ENCODE data around the gene CACNA1B.
"Not testable (repeated sequence)": the region's sequence is repeated elsewhere in the genome, so short reads cannot be mapped to it uniquely, and the experiment has no call there.

The CACNA1B gene

DNA sequence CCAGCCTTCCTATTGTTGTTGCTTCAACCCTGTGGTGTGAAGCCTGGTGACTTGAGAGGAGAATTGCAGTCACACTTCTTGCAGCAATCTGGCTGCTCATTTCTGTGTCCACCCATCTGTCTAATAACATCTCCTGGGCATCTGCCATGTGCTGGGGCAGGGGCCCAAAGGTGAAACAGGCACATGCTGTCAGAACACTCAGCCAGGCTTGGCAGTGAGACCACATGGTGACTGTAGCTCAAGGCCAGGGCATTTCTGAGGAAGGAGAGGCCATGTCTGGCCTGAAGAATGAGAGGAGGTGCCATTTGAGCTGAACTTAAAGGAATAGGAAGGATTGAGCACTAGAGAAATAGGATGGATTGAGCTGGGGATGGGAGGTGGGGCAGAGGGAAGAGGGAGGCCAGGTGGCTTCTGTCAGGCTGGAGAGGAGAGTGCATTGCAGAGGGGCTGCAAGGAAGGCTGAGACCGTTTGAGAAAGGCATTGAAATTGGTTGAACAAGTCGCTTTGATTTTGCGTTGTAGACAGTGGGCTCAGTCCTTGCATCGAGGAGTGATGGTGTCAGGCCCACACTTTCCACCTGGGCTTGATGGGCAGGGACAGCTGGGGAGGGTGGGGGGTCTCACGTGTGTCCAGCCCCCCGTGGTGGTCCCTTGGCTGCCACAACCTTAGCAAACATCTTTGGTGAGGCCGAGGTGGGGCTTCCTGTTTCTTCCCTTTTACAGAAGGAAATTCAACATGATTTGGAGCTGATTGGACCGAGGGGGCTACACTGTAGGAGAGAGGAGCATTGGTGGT, 222.4 kb downstream of the CACNA1B start:
- no peak for DNase-seq (ENCODE audit: low read depth)

DNA sequence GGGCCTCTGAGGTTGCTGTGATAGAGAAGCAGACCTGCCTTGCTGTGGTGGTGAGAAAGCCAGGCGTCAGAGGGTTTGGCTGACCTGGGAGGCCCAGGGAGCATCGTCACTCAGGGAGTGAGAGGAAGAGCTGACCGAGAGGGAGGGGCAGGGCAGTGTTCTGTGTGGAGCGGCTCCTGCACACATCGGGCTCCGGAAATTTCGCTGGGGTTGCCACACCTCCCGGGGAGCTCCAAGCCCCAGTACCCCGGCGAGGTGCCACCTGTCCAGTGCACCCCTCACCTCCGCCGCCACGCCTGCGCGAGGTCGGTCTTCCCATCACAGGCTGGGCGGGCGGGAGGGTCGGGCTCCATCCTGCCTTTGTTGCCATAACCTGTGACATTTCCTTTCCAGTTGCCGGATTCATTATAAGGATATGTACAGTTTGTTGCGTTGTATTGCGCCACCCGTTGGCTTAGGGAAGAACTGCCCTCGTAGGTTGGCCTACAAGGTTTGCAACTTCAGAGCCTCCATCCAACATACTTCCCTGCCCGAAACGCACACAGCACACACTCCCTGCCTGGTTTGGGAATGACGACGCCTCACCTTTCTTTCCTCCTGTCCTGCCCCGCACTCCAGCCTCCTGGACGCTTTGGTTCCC, 223.2 kb downstream of the CACNA1B start:
- no peak for DNase-seq (ENCODE audit: low read depth)

DNA sequence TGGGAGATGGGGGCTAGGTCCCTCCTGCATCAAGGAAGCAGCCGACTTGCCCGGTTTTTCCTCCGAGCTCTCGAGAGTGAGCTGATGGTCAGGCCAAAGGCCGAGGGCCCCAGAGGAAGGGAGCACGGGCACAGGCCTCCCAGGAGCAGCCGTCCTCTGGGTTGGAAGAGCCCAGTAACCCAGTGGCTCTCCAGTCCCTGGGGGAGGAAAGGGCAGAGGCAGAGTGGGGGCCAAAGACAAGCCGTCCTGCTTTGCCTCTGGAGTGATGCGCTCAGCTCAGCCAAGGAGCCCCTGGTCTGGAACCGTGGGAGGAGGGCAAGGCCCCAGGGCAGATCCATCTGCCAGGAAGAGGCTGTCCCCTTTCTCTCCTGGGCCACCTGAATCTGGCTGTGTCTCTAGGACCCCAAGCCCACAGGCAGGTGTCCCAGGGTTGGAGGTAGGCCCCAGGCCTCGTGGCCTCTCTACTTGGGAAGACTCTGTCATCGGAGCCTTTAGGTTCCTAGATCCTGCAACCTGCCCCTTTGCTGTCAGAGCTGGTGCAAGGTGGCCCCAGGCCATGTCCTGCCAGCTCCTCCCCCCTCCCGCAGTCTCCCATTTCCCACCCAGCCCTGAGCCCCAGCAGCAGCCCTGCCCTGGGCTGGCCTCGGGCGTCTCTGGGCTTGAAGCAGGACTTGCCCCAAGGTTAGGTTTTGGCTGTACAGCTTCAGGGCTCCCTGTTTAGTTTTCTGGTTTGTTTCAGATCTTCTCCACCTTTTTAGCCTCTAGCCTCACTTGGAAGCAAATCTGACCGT, 224.1 kb downstream of the CACNA1B start:
- no peak for DNase-seq (ENCODE audit: low read depth)

DNA sequence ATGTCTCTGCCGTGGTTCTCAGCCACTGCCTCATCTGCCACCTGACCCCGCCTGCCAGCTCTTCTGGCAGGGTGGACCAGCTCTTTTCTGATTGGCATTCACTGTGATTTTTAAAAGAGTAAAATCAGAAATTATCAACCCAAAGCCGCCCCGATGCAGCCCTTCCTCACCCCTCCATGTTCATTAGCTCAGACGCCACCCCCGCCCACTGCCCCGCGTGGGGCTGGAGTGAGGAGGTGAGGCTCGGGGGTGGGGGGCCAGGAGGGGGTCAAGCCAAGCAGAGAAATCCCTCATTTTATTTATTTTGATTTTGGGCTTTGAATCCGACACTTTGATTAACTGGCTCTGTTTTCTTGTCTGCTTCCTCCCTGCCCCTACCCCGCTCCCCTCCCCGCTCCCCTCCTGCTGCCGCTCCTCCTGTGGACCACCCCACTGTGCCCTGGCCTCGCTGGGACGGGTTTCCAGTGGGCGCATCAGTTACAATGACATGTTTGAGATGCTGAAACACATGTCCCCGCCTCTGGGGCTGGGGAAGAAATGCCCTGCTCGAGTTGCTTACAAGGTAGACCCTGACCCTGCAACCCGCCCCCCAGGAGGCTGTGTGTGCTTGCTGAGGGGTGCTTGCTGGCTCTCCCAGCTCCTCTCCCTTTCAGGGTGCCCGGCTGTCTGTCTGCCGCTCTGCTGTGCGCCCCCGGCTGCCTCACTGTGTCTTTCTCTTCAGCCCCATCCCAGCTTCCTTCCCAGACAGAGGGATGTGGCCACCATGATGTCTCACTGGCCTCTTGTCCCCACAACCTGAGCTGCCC, 224.9 kb downstream of the CACNA1B start:
- no peak for DNase-seq (ENCODE audit: low read depth)

DNA sequence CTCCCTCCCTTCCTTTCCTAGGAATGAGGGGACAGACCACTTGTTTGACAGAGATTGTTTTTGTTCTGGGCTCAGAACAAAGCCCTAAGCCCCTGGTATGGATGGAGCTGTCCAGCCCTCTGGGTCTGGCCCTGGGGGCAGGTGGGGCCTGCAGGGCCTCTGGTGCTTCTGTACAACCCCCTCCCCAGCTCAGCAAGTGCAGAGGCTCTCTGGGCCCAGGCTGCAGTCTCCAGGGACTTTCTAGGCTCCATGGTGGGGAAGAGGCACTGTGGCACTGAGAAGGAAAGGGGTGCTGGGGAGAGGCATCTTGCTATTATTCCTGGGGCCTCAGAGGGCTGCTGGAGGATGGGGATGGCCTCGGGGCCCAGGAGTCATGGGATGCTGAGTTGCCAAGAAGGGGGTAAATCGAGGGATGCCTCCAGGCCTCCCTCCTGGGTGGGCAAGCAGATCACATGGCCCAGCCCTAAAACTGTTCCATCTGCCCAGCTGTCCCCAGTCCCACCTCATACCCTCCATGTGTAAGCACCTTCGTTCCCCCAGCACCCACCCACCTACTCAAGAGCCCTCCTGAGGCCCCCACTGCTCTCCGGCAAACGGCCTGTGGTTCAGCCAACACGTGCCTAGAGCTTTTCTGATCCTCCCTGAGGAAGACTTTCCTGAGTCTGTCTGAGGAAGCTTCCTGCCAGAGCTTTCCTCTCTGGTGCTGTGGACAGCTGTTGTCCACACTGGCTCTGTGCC, 225.7 kb downstream of the CACNA1B start:
- DNase-seq (ENCODE audit: low read depth): no peak

DNA sequence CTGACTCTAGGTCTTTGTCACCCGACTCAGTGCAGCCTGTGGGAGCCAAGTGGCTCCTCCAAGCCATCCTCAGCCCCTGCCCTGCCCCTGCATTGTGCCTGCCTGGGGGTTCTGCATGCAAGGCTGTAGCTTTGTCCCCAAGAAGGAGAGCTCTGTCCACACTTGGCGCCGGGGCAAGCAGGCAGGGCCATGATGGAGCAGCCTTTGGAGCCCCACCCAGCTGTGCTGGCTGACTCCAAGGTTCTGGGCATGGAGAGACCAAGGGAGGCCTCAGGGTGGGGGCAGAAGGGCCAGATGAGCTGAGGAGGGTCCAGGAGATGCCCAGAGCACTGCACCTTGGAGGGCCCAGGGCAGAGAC, 226.2 kb downstream of the CACNA1B start:
- DNase-seq (ENCODE audit: low read depth): no peak

DNA sequence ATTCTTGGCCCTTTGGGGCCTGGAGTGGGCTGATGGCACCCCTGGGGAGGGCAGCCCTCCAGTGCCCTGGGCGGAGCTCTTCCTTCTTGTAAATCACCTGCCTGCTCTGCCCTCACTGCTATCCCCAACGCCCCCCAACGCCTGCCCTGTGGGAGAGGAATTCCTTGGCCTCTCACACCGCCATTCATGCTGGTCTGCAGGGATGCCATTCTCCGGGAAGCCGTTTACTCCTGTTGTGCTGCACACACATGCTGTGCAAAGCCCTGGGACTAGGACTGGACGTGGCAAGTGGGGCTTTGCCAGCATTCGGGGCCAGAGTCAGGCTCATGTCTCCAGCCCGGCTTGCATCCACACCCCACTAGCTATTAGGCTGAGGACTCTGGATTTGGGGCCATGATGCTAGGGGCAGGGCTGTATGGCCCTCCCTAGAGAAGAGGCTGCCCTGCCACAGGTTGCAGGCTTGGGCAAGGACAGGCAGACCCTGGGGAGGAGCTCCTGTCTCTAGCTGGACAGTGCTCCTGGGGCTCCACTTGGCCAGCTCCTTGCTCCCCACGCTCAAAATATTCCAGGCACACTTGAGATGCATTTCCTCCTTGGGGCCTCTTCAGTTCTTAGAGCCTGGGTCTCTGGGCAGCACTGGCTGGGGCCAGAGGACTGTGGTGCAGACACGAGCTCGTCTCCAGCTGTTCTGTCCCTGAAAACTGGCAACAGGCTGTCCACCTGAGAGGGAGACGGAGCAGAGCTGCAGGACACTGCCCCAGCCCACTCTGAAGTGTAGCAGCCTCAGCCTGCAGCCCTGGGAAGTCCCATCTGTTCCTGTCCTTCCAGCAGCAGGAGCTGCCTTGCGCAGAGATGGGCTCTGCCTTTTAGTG, 226.9 kb downstream of the CACNA1B start:
- DNase-seq (ENCODE audit: low read depth): no peak

DNA sequence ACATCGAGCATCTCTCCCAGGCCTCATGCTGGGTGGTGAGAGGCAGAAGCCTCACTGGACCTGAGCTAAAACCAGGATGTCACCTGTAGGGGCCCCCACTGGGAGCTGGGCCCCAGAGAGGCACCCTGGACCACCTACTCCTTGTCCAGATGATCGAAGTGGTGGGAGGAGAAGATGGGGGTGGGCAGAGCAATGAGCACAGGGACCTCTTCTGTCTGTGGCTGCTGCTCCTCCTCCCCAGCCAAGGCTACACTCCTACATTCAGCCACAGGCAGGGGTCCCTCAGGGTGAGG, 227.5 kb downstream of the CACNA1B start:
- no peak for DNase-seq (ENCODE audit: low read depth)

DNA sequence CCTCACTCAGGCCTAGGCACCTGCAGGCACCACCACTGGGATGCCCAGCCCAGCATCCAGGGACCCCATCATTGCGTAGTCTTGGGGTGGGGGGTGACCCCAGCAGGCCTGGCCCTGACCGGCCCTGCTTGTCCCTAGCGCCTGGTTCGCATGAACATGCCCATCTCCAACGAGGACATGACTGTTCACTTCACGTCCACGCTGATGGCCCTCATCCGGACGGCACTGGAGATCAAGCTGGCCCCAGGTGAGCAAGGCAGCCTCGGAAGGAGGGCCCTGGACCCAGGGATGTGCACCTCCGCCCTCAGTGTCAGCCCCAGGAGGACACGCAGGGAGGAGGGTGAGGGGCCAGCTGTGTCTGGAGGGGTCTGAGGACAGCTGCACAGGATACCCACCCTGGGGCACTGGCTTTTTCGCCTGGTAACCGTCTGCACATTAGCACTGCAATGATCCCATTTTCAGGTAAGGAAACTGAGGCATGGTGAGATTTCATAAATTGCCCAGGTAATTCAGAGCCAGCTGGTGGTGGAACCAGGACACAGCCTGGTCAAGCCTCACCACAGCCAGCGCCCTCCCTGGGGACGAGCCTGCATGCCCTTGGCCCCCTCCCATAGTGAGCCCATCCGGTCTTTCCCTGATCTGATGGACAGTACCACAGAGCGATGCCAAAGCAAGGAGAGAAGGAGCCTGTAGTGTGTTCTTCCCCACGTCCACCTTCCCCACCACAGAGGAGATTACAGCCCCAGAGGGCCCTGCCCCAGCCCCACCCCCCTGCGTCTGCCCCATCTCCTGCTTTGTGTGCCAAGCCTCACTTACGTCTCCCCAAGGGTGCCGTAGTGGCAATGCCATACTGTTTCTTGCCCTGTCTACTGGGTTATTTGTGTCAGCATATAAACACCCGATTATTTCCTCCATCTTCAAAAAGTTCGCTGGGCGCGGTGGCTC, 228.3 kb downstream of the CACNA1B start:
- no peak for DNase-seq (ENCODE audit: low read depth)

DNA sequence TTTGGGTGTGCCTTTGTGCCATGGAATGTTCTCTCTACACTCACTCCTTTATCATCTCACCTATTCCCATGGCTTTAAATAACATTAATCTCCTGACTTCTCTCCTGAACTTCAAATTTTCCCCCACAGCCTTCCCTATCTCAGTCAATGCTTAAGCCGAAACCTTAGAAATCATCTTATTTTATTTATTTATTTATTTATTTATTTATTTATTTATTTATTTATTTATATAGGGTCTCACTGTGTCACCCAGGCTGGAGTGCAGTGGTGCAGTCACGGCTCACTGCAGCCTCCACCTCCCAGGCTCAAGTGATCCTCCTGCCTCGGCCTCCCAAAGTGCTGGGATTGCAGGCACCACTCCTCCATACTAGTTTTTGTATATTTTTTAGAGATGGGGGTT, 229.5 kb downstream of the CACNA1B start:
- DNase-seq (ENCODE audit: low read depth): not testable (repeated sequence)

DNA sequence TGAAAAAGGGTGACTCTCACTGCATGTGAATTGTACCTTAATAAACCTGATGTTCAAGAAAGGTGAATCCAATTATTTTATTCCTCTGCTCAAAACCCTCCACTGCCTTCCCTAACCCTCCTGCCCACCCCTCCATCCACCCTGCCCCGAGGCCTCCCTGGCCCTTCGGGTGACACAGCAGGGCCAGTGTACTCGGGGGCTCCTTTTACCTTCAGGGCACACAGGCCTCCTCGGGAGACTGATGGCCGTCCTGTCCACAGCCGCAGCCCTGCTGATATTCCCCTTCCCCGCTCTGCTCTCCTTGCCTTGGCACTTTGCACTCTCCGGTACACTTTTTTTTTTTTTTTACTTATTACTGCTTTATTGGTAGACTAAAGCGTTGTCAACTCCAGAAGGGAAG, 234.0 kb downstream of the CACNA1B start:
- no peak for DNase-seq (ENCODE audit: low read depth)

DNA sequence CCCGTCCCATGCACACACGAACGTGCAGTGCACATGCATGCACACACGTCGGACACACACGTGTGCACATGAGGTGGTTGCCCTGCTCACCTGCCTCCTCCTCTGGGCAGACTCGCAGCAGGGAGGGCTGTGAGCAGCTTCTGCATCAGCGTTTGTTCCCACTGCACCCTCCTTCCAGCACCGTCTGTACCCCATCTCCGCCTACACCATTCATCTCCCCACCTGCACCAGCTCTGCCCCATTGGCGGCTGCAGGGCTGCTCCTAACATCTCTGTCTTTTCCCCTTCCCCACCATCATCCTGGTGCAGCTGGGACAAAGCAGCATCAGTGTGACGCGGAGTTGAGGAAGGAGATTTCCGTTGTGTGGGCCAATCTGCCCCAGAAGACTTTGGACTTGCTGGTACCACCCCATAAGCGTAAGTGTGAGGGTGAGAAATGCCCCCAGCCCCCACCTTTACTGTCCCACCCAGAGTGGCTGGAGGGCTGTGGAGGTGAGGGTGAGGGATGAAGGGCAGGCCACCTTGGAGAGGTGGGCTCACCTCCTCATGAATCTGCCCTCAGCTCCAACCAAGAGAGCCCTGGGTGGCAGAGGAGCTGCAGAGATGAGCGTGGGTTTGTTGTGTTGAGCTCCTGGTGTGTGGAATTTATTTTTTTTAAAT, 234.6 kb downstream of the CACNA1B start:
- no peak for DNase-seq (ENCODE audit: low read depth)

DNA sequence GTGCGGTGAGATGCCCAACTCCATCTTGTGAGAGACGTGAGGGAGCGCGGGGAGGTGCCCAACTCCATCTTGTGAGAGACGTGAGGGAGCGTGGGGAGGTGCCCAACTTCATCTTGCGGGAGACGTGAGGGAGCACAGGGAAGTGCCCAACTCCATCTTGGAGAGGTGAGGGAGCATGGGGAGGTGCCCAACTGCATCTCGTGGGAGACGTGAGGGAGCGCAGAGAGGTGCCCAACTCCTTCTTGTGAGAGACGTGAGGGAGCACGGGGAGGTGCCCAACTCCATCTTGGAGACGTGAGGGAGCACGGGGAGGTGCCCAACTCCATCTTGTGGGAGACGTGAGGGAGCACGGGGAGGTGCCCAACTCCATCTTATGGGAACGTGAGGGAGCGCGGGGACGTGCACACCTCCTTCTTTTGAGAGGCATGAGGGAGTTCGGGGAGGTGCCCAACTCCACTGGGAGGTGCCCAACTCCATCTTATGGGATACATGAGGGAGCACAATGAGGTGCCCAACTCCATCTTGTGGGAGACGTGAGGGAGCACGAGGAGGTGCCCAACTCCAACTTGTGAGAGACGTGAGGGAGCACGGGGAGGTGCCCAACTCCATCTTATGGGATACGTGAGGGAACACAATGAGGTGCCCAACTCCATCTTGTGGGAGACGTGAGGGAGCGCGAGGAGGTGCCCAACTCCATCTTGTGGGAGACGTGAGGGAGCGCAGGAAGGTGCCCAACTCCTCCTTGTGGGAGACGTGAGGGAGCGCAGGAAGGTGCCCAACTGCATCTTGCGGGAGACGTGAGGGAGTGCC, 235.4 kb downstream of the CACNA1B start:
- no peak for DNase-seq (ENCODE audit: low read depth)

DNA sequence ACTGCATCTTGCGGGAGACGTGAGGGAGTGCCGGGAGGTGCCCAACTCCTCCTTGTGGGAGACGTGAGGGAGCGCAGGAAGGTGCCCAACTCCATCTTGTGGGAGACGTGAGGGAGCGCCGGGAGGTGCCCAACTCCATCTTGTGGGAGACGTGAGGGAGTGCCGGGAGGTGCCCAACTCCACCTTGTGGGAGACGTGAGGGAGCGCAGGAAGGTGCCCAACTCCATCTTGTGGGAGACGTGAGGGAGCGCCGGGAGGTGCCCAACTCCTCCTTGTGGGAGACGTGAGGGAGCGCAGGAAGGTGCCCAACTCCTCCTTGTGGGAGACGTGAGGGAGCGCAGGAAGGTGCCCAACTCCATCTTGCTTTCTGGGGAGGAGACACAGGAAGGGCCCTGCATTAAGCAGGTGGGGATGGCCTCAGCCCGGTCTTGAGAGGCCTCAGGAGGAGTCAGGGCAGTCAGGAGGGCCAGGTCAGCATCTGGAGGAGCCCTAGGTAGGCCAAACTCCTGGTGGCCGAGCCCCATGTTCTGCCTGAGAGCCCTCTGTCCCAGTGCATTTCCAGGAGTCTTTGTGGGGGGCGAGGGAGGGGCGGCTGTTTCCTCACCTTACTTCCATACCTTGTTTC, 236.2 kb downstream of the CACNA1B start:
- DNase-seq (ENCODE audit: low read depth): not testable (repeated sequence)

DNA sequence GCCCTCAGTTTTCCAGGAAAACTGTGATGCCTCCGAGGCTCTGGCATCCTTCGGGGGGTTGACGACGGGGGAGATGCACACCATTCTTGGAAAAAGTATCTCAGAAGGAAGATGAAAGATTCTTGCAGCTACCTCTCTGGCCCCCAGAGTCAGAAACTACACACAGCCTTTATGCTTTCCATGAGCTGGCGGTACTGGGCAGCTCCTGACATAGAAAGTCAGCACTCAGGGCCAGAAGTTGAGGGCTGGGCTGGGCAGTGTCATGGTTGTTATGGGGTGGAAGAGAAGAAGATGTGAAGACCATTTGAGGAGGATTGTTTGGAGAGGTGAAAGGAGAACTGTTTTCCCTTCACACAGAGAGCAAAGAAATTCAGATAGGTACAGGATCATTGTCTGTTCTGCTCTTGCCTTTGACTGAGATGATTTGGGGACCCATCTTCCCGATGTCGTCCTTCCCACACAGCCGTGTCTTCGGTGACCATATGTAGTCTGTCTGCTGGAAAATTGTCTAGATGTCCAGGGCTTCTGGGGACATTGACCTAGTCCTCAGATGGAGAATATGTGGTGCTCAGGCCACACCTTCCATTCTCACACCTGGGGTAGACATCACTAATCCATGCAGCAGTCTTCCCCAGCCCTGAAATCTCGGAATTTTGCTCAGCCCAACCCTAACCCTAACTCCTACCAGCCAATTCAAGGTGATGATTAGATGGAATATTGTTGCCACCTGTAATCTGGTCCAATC, 237.1 kb downstream of the CACNA1B start:
- no peak for DNase-seq (ENCODE audit: low read depth)

DNA sequence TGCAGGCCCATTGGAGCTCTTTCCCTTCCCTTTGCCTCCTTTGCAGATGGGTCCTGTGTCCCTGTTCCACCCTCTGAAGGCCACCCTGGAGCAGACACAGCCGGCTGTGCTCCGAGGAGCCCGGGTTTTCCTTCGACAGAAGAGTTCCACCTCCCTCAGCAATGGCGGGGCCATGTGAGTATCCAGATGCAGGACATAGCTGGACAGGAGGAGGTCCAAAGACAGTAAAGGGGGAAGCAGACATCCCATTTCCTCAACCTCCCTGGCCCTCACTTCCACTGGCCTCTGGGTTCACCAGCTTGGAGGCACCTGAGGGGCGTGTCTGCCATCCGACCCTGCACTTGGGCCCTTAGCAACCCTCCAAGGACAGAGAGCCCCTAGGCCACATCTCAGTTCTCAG, 237.9 kb downstream of the CACNA1B start:
- no peak for DNase-seq (ENCODE audit: low read depth)

DNA sequence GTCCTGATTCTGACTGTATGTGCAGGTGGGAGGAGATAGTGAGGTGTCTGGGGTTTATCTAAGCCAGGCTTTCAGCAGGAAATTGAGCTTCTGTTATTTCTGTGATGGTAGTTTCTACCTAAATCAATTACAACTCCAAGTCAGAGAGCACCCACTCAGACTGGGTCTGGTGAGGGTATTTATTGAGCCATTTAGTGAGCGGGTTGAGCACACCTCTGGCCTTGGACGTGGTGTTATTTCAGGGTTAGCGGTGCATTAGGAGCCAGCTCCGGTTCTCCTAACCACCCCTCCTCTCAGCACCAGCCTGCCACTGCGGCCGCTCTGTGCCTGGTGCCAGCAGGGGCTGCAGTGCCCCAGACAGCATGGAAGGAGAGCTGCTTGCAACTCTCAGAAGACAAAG, 238.9 kb downstream of the CACNA1B start:
- DNase-seq (ENCODE audit: low read depth): no peak

All from activated T-cell treated with anti-CD3 and anti-CD28 coated beads for 24 hours (primary cell).